Brain pericyte (primary cell): ENCODE measurements around the gene FAM3D.

Experiments
- DNase-seq: peaks from one replicate; pipeline ENCODE4 v3.0.0-alpha.2; 2012; ENCODE audit warnings: low read depth, low spot score

FAM3D gene

DNA sequence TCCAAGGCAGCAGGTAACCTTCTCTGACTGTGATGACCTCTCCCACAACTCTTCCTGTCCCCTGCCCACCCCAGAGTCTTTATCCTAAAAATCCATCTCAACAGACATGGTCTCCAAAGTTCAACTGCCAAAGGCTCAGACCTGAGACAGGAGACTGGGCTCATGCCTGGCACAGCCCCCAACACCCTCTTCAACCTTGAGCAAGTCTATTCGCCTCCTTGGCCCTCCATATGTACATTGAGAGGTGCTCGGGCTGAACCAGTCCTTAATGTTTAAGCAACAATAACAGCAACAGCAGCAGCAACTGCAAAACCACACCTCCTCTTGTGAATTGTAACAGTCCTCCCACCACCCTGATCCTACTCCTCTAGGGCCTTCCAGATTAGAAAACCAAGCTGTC lies 9.9 kb downstream of the FAM3D start:
- no peak for DNase-seq

DNA sequence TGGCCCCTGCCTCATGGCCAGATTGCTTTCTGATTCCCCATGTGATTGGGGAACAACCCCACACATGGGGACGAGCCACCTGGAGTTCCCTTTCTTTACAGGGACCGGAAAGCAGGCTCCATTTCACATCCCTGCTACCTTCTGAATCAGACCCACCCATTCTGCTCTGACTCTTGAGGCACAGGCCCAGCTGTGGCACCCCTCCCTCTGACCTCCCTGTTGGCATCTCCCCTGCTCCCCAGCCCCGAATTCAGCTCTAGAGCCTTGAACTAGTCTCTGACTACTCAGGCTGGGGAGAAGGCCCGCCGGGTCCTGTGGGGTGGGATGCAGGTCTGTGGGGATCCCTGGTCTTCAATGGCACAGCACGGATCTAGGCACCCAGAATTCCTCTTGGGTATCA lies 12.1 kb downstream of the FAM3D start:
- no peak for DNase-seq

GRCh38 chr3:58652624-58653023 lies 13.9 kb downstream of the FAM3D start:
- DNase-seq: no peak

DNA sequence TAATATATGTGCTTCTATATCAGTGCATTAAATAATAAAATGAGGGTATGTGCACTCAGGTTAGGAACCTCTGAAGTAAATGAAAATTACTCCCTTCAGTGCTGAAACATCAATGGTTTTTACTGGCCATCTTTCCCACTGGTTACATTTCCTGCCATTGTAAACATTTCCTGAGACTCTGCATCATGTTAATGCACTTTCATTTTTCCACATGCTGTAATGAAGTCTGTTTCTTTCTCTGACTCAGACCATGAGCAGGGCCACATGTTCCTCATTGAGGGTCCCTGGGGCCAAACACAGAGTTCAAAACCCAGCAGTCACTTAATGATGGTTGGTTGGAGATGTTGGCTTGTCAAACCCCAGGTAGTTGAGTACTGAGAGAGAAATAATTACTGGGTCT lies 15.3 kb downstream of the FAM3D start:
- no peak for DNase-seq

DNA sequence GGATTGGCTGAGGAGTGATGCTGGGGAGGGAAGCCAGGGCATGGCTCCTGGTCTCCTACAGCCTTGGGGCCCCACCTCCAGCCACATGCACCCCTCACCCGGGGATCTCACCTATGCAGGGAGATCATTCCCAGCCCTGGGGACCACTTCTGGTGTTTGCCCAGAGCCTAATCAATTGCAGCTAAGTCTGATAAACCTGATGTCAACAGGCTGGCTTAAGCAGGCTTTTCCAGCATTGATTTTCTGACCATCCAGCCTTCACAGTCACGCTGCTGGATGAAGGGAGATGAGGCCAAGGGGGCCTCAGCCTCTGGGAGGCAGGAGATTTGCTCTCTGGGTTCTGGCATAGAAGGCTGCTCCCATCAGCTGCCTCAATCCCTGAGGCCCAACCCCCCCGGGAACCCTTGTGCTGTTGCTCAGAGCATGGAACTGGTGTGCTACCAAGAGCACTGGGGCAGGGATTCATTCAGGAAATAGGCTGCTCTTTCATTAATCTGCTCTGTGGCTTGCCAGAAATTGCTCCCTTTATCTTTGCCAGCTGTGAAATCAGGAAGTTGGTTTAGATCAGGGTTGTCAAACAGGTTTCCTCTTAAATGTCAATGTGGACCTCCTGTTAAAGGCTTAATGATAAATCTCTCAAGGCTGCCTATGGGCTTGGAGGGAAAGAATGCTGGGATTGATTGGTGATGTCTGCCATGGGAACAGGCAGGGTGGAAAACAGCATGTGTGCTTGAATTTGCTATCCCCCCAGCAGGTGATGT lies 19.0 kb downstream of the FAM3D start:
- DNase-seq: no peak

DNA sequence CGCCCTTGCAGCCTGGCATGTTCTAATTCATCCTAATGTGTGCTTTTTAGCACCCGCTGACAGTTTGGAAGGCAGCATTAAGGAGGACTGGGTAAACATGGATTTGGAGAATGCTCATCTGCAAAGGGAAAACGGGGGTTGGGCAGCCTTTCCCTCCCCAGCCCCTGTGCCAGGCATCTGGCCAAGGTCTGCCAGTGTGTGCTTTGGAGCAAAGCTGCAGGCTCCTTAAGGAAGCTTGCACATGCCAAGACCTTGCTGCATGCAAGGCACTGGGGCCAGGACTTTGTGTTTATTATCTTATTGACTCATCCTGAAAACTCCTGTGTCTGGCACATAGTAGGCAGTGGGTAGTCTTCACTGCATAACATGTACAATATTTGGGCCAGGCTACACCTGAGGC lies 20.1 kb downstream of the FAM3D start:
- DNase-seq: no peak

- DNase-seq: no peak
Measured at GRCh38 chr3:58645726-58646125, 20.8 kb downstream of the FAM3D start.

GRCh38 chr3:58642846-58643245 lies 23.7 kb downstream of the FAM3D start:
- DNase-seq: no peak

GRCh38 chr3:58640700-58641372 lies 25.7 kb downstream of the FAM3D start:
- DNase-seq: peak; percentile 25

GRCh38 chr3:58639842-58640241 lies 26.7 kb downstream of the FAM3D start:
- no peak for DNase-seq

DNA sequence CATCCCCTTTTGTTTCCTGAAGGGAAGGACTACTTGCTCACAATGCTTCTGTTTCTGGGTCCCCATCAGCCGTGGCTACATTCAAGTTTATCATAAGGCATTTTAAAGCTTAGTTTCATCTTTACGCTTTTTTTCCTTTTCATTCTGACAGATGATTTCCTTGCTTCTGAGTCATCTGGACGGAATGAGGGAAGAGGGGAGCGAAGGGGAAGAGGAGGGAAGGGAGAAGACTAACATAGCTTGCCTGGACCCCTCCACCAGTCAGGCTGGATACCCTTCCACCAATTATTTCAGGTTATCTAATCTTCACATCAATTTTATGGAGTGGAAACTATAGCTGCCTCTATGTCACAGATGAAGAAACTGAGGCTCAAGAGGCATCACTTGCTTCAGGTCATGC lies 27.6 kb downstream of the FAM3D start:
- no peak for DNase-seq

DNA sequence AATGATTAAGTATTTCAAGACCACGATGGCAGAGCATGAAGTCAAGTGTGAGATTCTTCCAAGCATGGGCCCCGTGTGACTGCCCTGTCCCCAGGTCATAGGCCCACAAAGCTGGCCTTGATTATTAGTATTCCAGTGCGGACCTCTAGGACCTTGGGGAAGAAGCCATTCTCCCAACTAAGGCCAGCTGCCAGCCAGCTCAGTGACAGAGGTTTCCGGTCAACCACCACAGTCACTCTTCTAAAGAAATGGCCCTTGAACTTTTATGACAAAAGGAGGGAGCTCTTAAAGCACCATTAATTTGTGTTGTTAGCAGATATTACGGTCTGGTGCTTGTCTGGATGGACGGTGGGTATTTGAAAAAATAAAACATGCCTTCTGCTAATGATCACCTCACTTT lies 28.0 kb downstream of the FAM3D start:
- DNase-seq: no peak

- DNase-seq: no peak
Measured at GRCh38 chr3:58637509-58637908, 29.1 kb downstream of the FAM3D start.

DNA sequence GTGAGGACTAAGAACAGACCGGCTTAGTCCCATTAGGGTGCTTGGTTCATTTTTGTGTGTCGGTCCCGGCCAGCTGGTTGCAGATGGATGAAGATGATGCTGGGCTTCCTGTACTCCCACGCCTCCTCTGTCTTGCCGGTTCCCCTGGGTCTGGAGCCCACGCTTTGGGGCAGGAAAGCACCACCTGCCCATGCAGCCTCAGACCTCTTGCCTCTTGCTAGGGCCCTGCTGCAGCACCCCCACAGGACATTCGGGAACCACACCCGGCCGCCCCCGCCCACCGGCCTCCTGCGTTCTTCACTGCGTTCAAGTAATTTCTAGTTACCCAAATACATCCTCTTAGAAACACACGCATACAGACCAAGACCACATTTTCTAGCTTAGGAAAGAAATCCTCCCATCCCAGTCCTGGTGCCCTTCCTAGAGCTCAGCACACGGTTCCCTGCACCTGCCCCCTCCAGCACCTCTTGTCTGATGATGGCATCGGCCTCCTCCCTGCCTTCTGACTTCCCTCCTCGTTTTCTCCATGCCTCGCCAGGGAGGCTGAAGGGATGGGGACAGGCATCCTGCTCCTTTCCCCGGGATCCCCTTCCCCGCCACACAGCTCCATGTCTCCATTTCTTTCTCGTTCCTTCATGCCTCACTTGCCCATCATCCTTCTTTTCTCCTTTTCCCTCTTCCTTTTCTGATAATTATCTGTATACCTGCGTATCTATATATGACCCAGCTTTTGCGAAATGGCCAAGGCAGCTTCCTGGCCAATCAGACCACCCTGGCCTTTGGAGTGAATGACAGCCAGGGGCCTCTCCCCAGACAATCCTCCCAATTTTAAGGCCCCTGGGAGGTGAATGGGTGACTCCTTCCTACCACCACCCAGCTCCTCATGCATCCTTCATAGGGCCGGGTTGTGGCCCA lies 30.9 kb downstream of the FAM3D start:
- no peak for DNase-seq

DNA sequence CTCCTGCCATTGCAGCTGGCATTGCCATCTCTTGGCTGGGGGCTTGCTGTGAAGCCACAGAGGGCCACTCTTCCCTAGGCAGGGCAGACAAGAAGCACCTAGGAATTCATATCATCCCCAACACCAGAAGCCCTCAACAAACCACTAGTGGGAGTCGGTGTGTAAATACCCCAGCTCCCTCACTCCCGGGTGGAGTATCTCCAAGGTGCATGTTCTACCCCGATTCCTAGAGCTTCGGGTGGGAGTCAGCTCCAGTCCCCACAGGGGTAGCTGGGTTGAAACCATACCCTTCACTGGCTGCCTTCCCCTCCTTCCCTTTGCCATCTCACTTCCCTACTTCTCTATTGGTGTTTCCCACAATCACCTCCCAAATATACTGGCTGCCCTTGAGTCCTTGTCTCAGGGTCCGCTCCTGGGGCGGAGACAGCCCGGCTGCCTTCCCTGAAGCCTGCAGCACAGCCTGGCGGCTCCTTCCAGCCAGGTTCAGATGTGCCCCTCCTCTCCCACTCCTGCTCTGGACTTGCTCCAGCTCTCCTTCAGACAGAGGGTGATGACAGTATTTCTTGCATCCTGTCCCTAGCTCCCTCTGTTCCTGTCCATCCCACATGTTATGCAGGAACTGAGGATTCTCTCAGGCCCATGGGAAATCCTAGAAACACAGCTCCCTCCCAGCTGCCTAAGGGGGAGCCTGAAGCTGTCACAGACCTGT lies 33.3 kb downstream of the FAM3D start:
- DNase-seq: no peak

DNA sequence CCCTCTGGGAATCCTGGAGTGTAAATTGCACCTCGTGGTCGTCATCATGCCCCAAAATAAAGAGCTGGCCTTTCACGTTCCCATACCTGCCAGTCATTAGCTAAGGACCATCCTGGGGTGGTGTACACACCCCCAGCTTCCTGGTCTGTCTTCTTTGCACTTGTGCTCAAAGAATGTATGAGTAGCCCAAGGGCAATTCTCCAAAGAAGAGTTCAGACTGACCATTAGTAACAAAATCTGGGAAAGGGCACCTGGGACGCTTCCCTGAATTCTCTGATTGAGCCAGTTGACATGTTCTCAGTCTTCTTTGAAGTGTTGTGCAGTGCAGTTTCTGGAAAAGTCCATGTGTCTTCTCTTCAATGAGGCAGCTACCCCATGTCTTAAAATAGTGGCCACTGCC lies 34.8 kb downstream of the FAM3D start:
- DNase-seq: no peak

- no peak for DNase-seq
Measured at GRCh38 chr3:58630710-58631092, 35.9 kb downstream of the FAM3D start.

GRCh38 chr3:58630076-58630709 lies 36.4 kb downstream of the FAM3D start:
- no peak for DNase-seq

GRCh38 chr3:58629629-58630028 lies 36.9 kb downstream of the FAM3D start:
- no peak for DNase-seq

- peak; percentile 91 for DNase-seq
Measured at GRCh38 chr3:58628823-58629562, 37.6 kb downstream of the FAM3D start.

DNA sequence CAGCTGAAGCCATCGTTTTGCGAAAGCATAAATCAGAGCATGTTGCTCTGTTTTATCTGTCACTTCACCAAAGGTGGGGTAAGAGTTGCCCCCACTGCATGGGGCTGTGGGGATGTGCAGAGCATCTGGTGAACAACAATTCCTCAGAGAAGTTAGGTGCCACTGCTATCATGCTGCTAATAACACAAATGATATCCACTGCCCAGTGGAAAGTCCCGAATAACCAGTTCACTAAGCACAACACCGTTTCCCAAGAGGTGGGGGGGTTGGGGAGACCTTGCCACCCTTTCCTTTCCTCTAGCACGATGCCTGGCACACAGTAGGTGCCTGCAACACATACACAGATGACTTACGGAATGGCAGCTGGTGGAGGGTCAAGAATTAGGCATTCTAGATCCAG lies 38.6 kb downstream of the FAM3D start:
- DNase-seq: no peak
